Activated T-cell treated with anti-CD3 and anti-CD28 coated beads, Interleukin-2, amount 50 U/mL, for 72 hours (primary cell): ENCODE measurements around the gene DUSP9. TPM values are rescaled to one million over a fixed set of nuclear protein-coding genes. Genes with fewer than 3 reads are reported as not detected.
"Not testable (repeated sequence)": the region's sequence is repeated elsewhere in the genome, so short reads cannot be mapped to it uniquely, and the experiment has no call there.

Experiments used
- ATAC-seq, 2 donors: fragments of 150-1000 bp; cut with Tn5 transposase; replicated peaks in 1 of 2; 2 replicates each; pipeline ENCODE4 v1.10.0; 2021; ENCODE audit warnings: moderate library complexity in 2 of 2, mild to moderate bottlenecking in 1 of 2
- DNase-seq, 2 donors: peaks; one replicate each; pipeline ENCODE4 v3.0.0; 2021 to 2022; ENCODE audit warnings: mixed read lengths in 1 of 2
- H3K27ac Mint-ChIP-seq: one replicate; pipeline ENCODE4 v1.8.0; 2022; ENCODE audit warnings: mild to moderate bottlenecking, moderate library complexity, mixed read lengths
- H3K27me3 Mint-ChIP-seq: one replicate; pipeline ENCODE4 v1.8.0; 2022; ENCODE audit warnings: low read depth, mixed read lengths
- H3K36me3 Mint-ChIP-seq, 2 donors: one replicate each; pipeline ENCODE4 v1.8.0; 2022; ENCODE audit warnings: mixed read lengths in 2 of 2, mild to moderate bottlenecking in 1 of 2; ENCODE audit not compliant: insufficient read depth in 2 of 2
- H3K4me1 Mint-ChIP-seq: one replicate; pipeline ENCODE4 v1.8.0; 2022; ENCODE audit warnings: low read depth, mixed read lengths
- H3K4me3 Mint-ChIP-seq, 2 donors: one replicate each; pipeline ENCODE4 v1.8.0; 2022; ENCODE audit warnings: mild to moderate bottlenecking in 2 of 2, mixed read lengths in 2 of 2, moderate library complexity in 2 of 2
- H3K9me3 Mint-ChIP-seq, 2 donors: one replicate each; pipeline ENCODE4 v1.8.0; 2022; ENCODE audit warnings: mixed read lengths in 2 of 2
- total RNA-seq, 2 donors: library from RNA; stranded (reverse); gene quantifications; one replicate each; pipeline ENCODE4 v1.2.3, GENCODE V29; 2022

DUSP9 gene
- total RNA-seq: not detected

GRCh38 chrX:153646620-153647373 lies at the start of gene DUSP9:
TSS of gene DUSP9 (plus strand) at chrX:153647203. CDS start at chrX:153647954, 751 bp downstream.
- DNase-seq (no peak), ATAC-seq (peak; percentile 23 to 39)
- Mint-ChIP-seq H3K9me3 (no peaks in the 10 kb centered on the region), H3K36me3 (no peaks in the 10 kb centered on the region), H3K4me1 (peaks cover 6% of the 10 kb centered on the region), H3K27ac (no peak within 1 kb of the TSS), H3K4me3 (peak within 1 kb of the TSS in 1 of 2 donors; percentile 44), H3K27me3 (peaks cover 35% of the 10 kb centered on the region)

GRCh38 chrX:153598541-153599191 lies 48.3 kb upstream of the DUSP9 start, which contains the start of gene CCNQ:
TSS of gene CCNQ (minus strand) at chrX:153599139. CDS start at chrX:153599073, 66 bp downstream.
- H3K27ac Mint-ChIP-seq: peak within 1 kb of the TSS; percentile 33
- peaks cover 25% of the 10 kb centered on the region for H3K27me3 Mint-ChIP-seq
- peaks cover 0 to 4% of the 10 kb centered on the region in 2 donors for H3K36me3 Mint-ChIP-seq
- peaks cover 35% of the 10 kb centered on the region for H3K4me1 Mint-ChIP-seq
- ATAC-seq (peak; percentile 71 to 77), DNase-seq (peak; percentile 35)
- H3K9me3 Mint-ChIP-seq: no peaks in the 10 kb centered on the region
- peak within 1 kb of the TSS; percentile 86 to 89 for H3K4me3 Mint-ChIP-seq

- Mint-ChIP-seq H3K9me3 (no peaks in the 10 kb centered on the region), H3K36me3 (peaks cover 0 to 4% of the 10 kb centered on the region in 2 donors), H3K4me3 (peak overlapping the region; percentile 76 to 89), H3K27ac (no peak overlapping the region), H3K27me3 (peaks cover 25% of the 10 kb centered on the region), H3K4me1 (peaks cover 35% of the 10 kb centered on the region)
- peak; percentile 89 to 91 for ATAC-seq
- peak; percentile 91 for DNase-seq
Measured at GRCh38 chrX:153599192-153600031, 47.6 kb upstream of the DUSP9 start.

- DNase-seq: peak in 1 of 2 donors; percentile 15
- H3K9me3 Mint-ChIP-seq: no peaks in the 10 kb centered on the region
- peaks cover 25% of the 10 kb centered on the region for H3K27me3 Mint-ChIP-seq
- no peak overlapping the region for H3K27ac Mint-ChIP-seq
- peaks cover 35% of the 10 kb centered on the region for H3K4me1 Mint-ChIP-seq
- ATAC-seq: no peak
- H3K36me3 Mint-ChIP-seq: peaks cover 0 to 4% of the 10 kb centered on the region in 2 donors
- H3K4me3 Mint-ChIP-seq: peak overlapping the region; percentile 76 to 89
Measured at GRCh38 chrX:153600032-153600373, 47.0 kb upstream of the DUSP9 start.

- H3K36me3 Mint-ChIP-seq: peaks cover 0 to 3% of the 10 kb centered on the region in 2 donors
- no peak overlapping the region for H3K27ac Mint-ChIP-seq
- peaks cover 35% of the 10 kb centered on the region for H3K4me1 Mint-ChIP-seq
- peak overlapping the region in 1 of 2 donors; percentile 43 for H3K4me3 Mint-ChIP-seq
- H3K27me3 Mint-ChIP-seq: peaks cover 25% of the 10 kb centered on the region
- ATAC-seq (no peak), DNase-seq (no peak)
- H3K9me3 Mint-ChIP-seq: no peaks in the 10 kb centered on the region
Measured at GRCh38 chrX:153600921-153601320, 46.1 kb upstream of the DUSP9 start.

DNA sequence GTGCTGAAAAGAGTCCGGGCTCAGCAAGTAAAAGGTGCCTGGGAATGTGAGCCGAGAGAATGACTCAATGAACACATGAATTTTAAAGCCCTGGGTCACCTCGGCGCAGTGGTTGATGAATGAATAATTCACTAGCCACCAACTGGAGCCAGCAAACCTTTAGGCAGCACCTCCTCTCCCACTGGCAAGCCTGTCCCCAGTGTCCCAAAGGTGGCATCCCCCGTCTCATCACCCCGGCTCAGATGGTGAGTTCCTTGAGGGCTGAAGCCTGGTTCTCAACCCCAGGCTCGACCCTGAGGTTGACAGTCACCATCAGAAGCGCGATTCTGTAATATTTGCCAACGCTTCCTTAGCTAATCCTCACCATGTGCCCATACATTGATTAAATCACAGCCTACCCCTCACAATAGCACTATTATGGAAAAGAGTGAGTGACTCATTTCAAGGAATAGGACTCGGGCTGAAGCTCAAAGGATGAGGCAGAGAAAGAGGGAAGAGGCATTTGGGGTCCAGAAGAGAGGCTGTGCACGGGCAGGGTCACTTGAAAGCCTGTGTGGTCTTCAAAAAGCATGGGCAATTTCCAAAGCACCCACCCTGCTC lies 45.4 kb upstream of the DUSP9 start:
- peak overlapping the region; percentile 12 to 38 for H3K4me3 Mint-ChIP-seq

GRCh38 chrX:153602601-153603000 lies 44.4 kb upstream of the DUSP9 start:
- Mint-ChIP-seq H3K27ac (no peak overlapping the region), H3K36me3 (peaks cover 0 to 3% of the 10 kb centered on the region in 2 donors), H3K4me1 (peaks cover 24% of the 10 kb centered on the region), H3K27me3 (peaks cover 38% of the 10 kb centered on the region), H3K4me3 (no peak overlapping the region), H3K9me3 (no peaks in the 10 kb centered on the region)
- ATAC-seq (no peak), DNase-seq (no peak)

More for the DNA sequence above, 45.4 kb upstream of the DUSP9 start:
- Mint-ChIP-seq H3K36me3 (peaks cover 0 to 3% of the 10 kb centered on the region in 2 donors), H3K4me1 (peaks cover 33% of the 10 kb centered on the region), H3K27me3 (peaks cover 28% of the 10 kb centered on the region), H3K9me3 (no peaks in the 10 kb centered on the region), H3K27ac (no peak overlapping the region)
- no peak for ATAC-seq
- DNase-seq: no peak

GRCh38 chrX:153603131-153603656 lies 43.8 kb upstream of the DUSP9 start:
- no peaks in the 10 kb centered on the region for H3K9me3 Mint-ChIP-seq
- H3K27me3 Mint-ChIP-seq: peaks cover 38% of the 10 kb centered on the region
- H3K36me3 Mint-ChIP-seq: peaks cover 0 to 3% of the 10 kb centered on the region in 2 donors
- DNase-seq (no peak), ATAC-seq (no peak)
- peaks cover 18% of the 10 kb centered on the region for H3K4me1 Mint-ChIP-seq
- no peak overlapping the region for H3K27ac Mint-ChIP-seq
- no peak overlapping the region for H3K4me3 Mint-ChIP-seq

DNA sequence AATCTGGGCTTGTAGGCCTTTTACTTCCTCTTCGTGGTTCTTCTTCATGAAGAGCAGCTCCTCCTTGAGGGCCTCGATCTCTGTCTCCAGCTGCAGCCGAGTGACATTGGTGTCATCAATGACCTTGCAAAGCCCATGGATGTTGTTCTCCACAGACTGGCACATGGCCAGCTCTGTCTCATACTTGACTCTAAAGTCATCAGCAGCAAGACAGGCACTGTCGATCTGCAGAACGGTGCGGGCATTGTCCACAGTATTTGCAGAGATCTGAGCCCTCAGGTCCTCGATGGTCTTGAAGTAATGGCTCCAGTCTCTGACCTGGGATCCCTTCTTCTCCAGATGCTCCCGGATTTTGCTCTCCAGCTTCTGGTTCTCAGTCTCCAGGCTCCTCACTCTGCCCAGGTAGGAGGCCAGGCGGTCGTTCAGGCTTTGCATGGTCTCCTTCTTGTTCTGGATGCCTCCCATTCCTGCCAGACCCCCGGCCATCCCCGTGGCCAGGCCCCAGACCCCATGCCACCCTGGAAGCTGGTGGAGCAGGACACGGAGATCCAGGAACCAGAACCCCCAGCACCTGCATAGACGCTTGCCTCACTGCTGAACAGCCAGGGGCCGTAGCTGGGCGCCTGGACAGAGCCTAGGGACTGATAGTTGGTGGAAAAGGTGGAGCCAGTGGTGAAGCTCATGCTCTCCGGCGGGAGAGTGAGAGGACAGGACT lies 42.2 kb upstream of the DUSP9 start:
- not testable (repeated sequence) for H3K4me3 Mint-ChIP-seq, H3K36me3 Mint-ChIP-seq, DNase-seq, H3K27ac Mint-ChIP-seq, ATAC-seq, H3K9me3 Mint-ChIP-seq
- Mint-ChIP-seq H3K27me3 (peaks cover 52% of the 10 kb centered on the region), H3K4me1 (peaks cover 16% of the 10 kb centered on the region)

DNA sequence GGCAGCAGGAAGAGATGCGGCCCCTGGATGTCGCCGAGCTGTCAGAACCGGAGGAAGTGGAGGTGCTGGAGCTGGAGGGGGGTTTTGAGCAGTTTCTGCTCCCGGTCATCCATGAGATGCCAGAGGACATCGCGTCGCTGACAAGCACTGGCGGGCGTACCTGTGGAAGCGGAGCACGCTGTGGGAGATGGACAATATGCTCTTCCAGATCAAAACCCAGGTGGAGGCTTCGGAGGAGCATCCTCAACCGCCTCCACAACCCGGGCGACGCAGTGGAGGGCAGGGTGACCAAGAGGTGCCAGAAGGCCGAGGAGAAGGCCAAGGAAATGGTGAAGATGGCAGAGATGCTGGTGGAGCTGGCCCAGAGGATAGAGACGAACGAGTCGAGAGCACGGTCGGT lies 40.5 kb upstream of the DUSP9 start:
- Mint-ChIP-seq H3K36me3 (no peaks in the 10 kb centered on the region), H3K27ac (no peak overlapping the region), H3K9me3 (no peaks in the 10 kb centered on the region), H3K4me1 (no peaks in the 10 kb centered on the region), H3K27me3 (peaks cover 46% of the 10 kb centered on the region), H3K4me3 (no peak overlapping the region)
- no peak for ATAC-seq
- no peak for DNase-seq

GRCh38 chrX:153608376-153608775 lies 38.6 kb upstream of the DUSP9 start:
- no peaks in the 10 kb centered on the region for H3K36me3 Mint-ChIP-seq
- peak overlapping the region in 1 of 2 donors; percentile 7 for H3K4me3 Mint-ChIP-seq
- no peaks in the 10 kb centered on the region for H3K9me3 Mint-ChIP-seq
- ATAC-seq (no peak), DNase-seq (no peak)
- peaks cover 35% of the 10 kb centered on the region for H3K27me3 Mint-ChIP-seq
- H3K27ac Mint-ChIP-seq: peak overlapping the region; percentile 30
- no peaks in the 10 kb centered on the region for H3K4me1 Mint-ChIP-seq

DNA sequence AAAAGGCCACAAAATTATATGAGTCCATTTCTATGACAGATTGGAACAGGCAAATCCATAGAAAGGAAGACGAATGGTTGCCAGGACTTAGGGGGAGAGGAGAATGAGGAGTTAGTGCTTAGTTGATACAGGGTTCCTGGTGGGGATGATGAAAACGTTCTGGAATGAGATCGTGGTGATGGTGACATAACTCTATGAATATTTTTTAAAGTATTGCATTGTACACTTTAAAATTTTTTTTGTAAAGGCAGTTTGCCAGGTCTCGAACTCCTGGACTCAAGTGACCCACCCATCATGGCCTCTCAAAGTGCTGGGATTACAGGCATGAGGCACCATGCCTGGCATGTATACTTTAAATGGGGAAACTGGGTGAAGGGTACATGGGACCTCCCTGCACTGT lies 38.2 kb upstream of the DUSP9 start:
- Mint-ChIP-seq H3K27ac (no peak overlapping the region), H3K36me3 (no peaks in the 10 kb centered on the region), H3K9me3 (no peaks in the 10 kb centered on the region), H3K4me1 (no peaks in the 10 kb centered on the region), H3K27me3 (peaks cover 34% of the 10 kb centered on the region), H3K4me3 (peak overlapping the region in 1 of 2 donors; percentile 7)
- DNase-seq: no peak
- no peak for ATAC-seq
